ENCODE results near the gene AKR1E2. TPM values are rescaled to one million over a fixed set of nuclear protein-coding genes. Genes with fewer than 3 reads are reported as not detected.

Gene AKR1E2
- total RNA-seq, 1 donor from 2014 or later = 4.7 TPM

- TF ChIP-seq CTCF (conservative IDR thresholded peaks at IDR 0.05) = no peak
- Mint-ChIP-seq H3K4me3 (no peak overlapping the region), H3K36me3 (peaks cover 6% of the 10 kb centered on the region), H3K4me1 (ENCODE audit: unreplicated experiment) (peaks cover 16% of the 10 kb centered on the region), H3K27me3 (no peaks in the 10 kb centered on the region), H3K9me3 (no peaks in the 10 kb centered on the region), H3K27ac (no peak overlapping the region)
- no peak for DNase-seq (ENCODE audit: extremely low spot score, unreplicated experiment)
Measured at GRCh38 chr10:4851846-4852245, 25.8 kb downstream of the AKR1E2 start.

GRCh38 chr10:4865945-4866661 is 40.1 kb downstream of the AKR1E2 start:
- TF ChIP-seq CTCF (conservative IDR thresholded peaks at IDR 0.05) = no peak
- Mint-ChIP-seq H3K4me1 (ENCODE audit: unreplicated experiment) (no peaks in the 10 kb centered on the region), H3K4me3 (no peak overlapping the region), H3K27ac (no peak overlapping the region), H3K36me3 (no peaks in the 10 kb centered on the region), H3K9me3 (peaks cover 4% of the 10 kb centered on the region), H3K27me3 (no peaks in the 10 kb centered on the region)
- no peak for DNase-seq (ENCODE audit: extremely low spot score, unreplicated experiment)

GRCh38 chr10:4867109-4867519 is 41.1 kb downstream of the AKR1E2 start:
- TF ChIP-seq CTCF (conservative IDR thresholded peaks at IDR 0.05) = no peak
- no peak overlapping the region for H3K27ac Mint-ChIP-seq
- H3K9me3 Mint-ChIP-seq = peaks cover 4% of the 10 kb centered on the region
- H3K4me3 Mint-ChIP-seq = no peak overlapping the region
- no peaks in the 10 kb centered on the region for H3K36me3 Mint-ChIP-seq
- DNase-seq (ENCODE audit: extremely low spot score, unreplicated experiment) = no peak
- no peaks in the 10 kb centered on the region for H3K4me1 Mint-ChIP-seq (ENCODE audit: unreplicated experiment)
- no peaks in the 10 kb centered on the region for H3K27me3 Mint-ChIP-seq

GRCh38 chr10:4867520-4868356 is 41.7 kb downstream of the AKR1E2 start:
- Mint-ChIP-seq H3K4me3 (no peak overlapping the region), H3K4me1 (ENCODE audit: unreplicated experiment) (no peaks in the 10 kb centered on the region), H3K36me3 (no peaks in the 10 kb centered on the region), H3K27ac (no peak overlapping the region), H3K9me3 (peaks cover 4% of the 10 kb centered on the region), H3K27me3 (no peaks in the 10 kb centered on the region)
- DNase-seq (ENCODE audit: extremely low spot score, unreplicated experiment) = no peak
- no peak for TF ChIP-seq CTCF (conservative IDR thresholded peaks at IDR 0.05)

- DNase-seq (ENCODE audit: extremely low spot score, unreplicated experiment) = no peak
- H3K27ac Mint-ChIP-seq = no peak overlapping the region
- TF ChIP-seq CTCF (conservative IDR thresholded peaks at IDR 0.05) = no peak
- H3K4me3 Mint-ChIP-seq = no peak overlapping the region
- H3K36me3 Mint-ChIP-seq = no peaks in the 10 kb centered on the region
- no peaks in the 10 kb centered on the region for H3K4me1 Mint-ChIP-seq (ENCODE audit: unreplicated experiment)
- H3K9me3 Mint-ChIP-seq = peaks cover 4% of the 10 kb centered on the region
- H3K27me3 Mint-ChIP-seq = no peaks in the 10 kb centered on the region
Measured at GRCh38 chr10:4868357-4868657, 42.3 kb downstream of the AKR1E2 start.

Measured in type B pancreatic cell (in vitro differentiated cells).